DMS79 (cell line): ENCODE results near the gene STK25.

Experiments
- DNase-seq: peaks from one replicate; lab custom pipeline; 2025; lab: John Stamatoyannopoulos, UW

The STK25 gene

DNA sequence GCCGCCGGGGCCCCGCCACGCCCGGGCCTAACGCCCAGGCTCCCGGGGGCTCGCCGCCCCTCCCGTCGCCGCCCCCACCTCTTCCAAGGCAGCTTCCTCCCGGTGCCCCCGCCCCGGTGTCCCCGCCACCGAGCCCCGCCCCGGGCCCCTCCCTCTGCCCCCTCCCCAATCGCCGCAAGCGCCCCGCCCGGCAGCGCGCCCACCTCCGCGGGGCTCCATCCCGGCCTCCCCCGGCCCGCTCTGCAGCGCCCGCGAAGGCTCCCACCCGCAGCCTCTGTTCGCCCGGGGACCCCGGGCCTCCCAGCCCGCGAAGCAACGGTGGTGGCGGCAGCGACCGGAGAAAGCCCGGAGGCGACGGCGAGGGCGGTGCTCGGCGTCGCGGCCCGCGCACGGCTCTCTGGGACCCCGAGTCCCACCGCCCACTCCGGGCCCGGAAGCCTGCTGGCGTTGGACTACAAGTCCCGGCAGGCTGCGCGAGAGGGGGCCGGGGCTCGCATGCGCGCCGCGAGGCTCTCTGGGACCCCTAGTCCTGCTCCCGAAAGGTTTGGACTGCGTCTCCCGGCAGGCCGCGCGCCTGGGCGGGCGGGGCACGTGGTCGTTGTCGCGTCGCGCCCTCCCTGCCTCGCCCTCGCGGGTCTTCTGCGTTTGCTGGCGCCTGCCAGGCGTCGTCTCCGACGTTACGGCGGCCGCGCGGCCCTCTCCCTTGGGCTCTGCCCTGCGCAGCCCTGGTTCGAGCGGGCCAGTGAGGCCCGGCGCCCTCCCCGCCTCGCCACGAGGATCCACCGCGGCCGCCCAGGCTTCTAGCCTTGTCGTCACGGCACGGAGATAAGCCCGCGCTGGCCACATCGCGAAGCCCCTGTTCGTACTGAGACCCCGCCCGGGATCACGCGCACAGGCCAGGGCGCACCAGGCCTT is at the start of gene STK25:
Gene STK25, minus strand, starts transcription at position 345 of the 915 bp plus-strand sequence. CDS start 549 bp downstream, outside the sequence.
- peak; percentile 89 for DNase-seq

DNA sequence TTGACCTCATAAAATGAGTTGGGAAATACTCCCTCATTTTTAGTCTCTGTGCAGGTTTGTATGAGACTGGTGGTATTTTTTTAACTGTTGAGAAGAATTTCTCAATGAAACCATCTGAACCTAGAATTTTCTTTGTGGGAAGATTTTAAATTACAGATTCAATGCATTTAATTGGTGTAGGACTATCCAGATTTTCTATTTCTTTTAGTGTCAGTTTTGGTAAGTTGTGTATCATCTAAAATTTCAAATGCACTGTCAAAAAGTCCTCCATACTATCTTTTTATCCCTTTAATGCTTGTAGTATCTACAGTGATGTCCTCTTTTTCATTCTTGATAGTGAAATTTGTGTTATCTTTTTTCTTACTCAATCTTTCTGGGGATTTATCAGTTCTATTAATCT is 48.4 kb upstream of the STK25 start:
- DNase-seq, result no peak

DNA sequence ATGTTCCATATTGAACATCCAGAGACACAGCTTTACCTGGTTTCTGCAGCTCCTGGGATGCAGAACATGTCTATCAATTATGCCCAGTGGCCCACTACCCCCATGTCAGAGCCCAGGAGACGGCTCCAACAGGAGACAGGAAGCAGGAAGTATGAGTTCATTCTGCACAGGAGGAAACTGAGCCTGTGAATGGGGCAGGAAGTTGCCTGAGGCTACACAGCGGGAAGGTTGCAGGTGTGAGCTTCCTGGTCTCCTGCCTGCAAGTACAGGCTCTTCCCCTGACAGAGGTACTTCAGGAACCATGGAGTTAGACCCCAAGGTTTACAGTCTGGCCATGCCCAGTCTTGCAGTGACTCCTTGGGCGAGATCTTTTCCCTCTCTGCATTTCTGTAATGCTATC is 47.3 kb upstream of the STK25 start:
- DNase-seq, result no peak

DNA sequence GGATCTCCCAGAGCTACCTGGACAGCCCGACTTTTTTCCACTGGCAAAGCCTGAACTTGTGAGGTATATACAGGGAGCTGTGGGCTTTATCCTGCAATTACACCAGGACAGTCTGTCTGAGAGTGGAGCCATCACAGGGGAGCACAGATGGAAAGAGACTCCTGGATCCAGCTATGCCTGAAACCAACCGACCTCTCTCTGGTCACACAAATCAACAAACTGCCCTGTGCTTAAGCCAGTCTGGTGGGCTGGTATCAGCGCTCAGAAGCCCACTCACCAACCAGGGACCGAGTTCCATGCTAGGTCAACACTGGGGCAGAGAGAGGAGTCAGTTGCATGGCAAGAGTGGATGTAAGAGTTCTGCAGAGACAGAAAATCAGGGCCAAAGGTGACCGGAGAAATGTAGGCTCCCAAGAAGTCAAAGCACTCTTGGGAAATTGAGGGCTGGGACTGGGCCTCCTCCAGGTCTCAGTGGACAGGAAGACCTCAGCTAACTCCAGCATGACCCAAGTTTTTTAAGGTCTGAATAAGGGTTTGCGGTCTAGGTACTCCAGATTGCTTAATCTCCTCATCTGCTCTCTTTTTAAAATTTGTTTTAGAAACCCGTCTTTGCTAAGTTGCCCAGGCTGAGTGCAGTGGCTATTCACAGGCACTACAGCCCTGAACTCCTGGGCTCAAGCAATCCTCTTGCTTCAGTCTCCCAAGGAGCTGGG is 46.4 kb upstream of the STK25 start:
- no peak for DNase-seq

DNA sequence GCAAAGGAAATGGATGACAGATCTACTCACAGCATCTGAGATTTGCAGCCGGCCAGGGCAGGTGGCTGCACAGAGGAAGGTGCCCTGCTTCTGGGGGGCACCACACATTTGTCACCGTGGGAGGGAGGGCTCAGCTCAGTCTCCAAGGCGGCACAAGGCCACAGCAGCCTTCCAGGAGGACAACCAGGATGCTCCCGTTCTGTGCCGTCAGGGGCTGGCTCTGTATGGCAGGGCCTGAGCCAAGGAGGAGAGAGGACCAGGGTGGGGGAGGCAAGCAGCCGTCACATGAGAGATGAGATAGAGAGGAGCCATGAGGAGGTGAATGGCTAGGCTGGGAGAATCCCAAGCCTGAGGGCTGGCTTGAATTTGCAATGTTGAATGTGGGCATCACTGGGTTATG is 45.6 kb upstream of the STK25 start:
- no peak for DNase-seq

DNA sequence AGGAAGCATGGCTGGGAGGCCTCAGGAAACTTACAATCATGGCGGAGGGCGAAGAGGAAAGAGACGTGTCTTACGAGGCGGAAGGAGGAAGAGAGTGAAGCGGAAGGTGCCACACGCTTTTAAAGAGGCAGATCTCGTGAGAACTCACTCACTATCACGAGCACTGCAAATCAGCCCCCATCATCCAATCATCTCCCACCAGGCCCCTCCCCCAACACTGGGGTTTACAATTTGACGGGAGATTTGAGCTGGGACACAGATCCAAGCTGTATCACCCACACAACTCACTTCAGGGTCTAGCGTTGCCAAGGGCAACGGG is 45.1 kb upstream of the STK25 start:
- DNase-seq, result no peak

DNA sequence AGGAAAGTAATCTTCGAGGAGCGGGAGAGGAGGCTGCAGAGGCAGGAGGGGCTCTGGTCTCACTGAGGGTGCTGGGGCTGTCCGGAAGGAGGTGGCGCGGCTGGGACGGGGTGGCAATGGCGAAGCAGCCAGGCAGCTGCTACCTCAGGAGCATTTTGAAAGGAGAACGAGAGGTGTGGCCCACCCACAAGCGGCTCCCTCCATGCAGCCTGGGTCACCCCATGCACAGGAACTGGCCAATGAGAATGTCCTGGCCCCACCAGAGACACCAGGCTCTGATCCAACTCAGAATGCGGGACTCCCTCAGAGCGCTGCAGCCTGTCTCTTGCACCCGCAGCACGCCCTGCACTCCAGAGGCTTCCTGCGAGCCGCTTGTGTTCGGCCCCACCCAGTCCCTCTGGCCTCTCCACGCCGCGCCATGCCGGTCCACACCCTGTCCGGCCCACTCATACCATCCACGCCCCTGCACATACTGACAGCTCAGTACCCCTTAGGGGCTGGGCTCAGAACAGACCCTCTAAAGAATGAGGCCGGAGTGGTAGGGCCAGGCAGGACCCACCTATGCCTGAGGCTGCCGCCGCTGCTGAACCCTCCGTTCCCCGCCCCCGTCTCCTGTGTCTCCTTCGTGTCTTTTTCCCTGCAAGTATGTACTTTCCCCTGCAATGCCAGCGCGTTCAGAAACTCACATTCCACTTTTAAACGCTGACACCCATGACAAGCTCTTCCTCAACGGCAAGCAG is 43.8 kb upstream of the STK25 start:
- peak; percentile 24 for DNase-seq

DNA sequence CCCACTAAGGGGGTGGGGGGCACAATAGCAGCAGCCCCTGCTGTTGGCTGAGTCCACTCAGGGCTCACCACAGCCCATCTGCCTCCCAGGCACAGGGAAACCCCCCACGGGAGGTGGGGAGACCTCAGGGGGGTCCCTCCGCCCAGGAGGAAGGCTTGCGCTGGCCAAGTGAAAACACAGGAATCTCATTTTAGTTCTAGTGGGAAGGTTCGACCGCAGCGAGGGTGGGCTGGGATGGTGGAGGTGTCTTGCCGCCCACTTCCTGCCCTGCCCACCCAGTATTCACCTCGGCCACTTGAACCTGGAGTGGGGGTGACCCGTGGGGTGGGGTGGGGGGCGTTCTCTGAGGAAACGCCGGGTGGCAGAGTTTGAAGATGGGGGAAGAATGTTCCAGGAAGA is 43.2 kb upstream of the STK25 start:
- no peak for DNase-seq

DNA sequence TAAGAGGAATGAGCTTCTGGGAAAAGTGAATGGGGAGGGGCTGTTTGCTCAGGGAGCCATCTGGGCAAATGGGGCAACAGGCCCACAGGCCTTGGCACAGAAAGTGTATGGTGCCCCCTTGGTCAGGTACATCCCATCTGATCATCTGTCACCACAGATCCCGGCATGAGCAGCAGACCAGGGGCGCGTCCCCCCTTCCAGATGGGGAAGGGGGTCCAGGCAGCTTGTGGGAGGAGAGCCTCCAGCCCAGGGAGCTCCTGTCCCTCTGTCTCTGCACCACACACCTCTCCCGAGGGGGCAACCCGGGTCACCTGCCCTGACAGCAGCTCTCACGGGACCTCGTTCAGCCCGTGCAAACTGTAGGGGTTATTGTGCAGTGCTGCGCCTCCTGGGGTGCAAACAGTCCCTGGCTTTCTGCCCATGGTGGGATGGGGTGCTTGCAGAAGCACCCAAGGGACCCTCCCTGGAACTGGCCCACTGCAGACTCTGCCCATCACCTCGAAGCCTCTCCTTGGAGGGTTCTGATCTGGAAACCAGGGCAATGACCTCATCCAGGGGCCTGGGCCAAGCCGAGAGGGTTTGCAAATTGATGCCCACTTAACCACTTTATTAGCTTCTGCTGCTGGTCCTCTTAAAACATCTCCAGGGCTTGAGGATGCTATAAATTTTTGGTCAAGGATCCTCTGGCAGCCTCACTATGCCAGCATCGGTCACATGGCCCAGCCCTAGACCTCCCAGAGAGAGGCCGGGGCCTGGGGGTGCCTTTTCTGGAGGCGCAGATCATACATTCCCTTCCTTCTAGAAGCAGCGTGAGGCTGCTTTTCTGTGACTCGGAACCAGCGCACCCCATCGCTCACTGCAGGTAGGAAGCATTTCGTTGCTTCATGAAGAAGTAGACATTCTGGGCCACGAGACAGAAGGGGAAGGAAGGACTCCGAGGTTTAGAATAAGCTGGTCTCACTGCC is 42.5 kb upstream of the STK25 start:
- DNase-seq, result peak; percentile 96

DNA sequence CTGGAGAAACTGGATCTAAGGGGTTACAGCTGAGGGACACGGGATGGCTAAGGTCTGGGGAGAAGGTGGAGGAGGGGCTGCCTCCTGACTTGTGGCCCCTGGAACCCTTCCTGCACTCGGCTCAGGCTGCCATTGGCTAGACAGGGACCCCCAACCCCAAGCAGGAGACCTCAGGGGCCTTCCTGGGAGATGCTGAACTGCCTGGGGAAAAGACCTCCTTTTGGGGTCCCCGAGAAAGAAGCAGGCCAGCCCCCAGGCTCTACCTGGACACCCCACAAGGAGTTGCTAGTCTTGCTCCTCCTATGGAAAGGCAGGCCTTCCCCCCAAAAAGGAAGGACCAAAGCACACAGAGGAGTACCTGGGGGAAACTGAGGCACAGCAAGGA is 40.1 kb upstream of the STK25 start:
- no peak for DNase-seq

DNA sequence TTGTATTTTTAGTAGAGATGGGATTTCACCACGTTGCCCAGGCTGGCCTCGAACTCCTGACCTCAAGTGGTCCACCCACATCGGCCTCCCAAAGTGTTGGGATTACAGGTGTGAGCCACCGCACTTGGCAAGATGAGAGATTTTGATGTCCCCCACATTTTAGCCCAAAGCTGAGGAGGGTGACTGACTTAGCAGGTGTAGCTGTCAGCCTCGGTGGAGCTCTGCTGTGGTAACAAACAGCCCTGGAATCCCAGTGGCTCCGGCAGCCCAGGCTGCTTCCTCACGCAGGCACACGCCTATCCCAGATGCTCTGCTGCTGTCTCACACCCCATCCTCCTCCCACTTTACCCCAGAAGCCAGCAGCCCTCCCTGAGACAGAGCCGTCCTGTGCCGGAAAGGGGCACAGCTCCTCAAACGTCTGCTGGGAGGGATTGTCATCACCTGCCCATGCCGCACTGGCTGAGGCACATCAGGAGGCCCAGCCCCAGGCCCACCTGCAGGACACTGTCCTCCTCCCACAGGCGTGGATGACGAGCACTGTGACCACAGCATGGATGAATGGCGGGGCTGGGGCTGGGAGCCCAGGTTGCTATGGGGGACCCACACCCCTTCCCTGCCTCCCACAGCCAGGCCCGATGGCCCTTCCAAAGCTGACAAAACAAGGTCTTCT is 39.5 kb upstream of the STK25 start:
- no peak for DNase-seq

DNA sequence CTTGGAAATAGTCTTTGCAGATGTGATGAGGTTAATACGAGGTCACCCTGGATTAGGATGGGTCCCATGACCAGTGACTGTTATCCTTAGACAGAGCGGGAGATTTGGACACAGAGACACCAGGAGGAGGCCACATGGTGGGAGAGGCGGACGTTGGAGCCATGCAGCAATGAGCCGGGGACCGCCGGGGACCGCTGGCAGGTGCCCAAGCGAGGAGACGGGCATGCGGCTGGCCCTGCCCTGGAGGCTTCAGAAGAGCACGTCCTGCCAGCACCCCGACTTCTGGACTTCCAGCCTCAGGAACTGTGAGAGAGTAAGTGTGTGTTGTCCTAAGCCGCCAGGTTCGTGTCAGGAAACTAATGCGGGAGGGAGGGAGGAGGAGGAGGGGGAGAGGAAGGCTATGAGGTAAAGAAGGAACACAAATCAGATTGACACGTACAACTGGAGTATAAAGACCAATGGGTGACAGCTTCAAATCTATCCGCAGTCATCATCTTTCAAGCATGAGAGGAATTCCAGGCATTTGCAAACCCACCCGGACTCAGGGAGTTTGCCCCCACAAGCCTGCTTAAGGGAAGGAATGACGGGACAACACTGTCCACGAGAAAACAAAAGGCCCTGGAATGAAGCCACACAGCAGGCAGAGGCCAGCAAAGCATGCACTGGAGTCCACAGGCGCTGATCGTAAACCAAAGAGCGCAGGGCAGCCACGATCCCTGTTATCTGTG is 38.6 kb upstream of the STK25 start:
- DNase-seq, result no peak

DNA sequence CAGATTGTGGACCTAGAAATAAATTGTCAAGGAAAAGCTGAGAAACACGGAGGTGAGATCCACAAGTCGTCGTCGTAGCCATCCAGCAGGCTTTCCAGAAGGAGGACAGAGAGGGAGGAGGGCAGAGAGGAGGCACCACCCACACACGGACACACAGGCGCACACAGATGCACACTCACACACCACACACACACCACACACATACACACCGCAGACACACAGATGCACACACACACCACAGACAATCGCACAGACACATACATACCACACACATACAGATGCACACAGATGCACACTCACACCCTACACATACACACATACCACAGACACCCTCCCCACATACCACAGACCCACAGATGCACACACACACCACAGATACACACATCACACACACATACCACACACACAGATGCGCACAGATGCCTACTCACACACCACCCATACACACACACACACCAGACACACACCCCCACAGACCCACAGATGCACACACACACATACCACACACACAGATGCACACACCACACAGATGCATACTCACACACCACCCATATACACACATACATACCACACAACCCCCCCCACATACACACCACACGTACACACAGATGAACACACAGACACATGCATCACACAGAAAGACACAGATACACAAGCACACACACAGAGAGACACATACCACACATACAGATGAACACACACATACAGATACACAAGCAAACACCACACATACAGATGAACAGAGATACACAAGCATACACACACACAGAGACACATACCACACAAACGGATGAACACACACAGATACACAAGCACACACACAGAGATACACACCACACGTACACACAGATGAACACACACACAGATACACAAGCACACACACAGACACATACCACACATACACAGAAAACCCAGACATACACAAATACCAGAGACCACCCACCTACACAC is 37.4 kb upstream of the STK25 start:
- DNase-seq, result no peak

DNA sequence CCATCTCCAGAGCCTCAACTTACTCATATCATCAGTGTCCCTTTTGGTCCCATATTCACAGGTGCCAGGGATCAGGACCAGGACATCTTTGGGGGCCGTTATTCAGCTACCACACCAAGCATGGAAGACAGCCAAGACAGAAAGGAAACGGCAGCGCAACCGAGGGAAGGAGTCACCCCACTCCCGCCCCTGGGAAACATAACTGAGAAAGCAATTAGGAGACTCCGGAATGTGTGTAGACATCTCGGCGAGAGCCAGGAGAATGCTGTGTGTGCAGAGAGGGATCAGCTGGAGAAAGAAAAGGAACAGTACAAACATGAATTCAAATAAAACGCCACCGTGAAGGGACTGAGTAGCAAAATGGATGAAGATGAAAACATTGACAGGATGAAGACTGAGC is 36.7 kb upstream of the STK25 start:
- DNase-seq, result no peak

DNA sequence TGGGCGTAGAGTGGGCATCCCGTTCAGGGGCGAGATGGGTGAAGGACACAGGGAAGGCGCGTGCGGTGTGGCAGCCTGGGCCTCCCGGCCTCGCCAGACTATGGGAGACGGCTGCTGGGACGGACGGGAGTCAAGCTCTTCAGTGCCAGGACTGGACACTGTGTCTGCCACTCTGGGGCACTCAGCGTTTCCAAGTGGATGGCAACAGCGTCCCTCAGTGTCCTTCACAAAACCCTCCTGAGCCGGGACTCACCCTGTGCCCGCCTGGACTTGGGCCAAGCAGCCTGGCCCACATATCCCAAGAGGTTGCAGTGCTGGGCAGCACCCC is 33.9 kb upstream of the STK25 start:
- DNase-seq, result no peak

DNA sequence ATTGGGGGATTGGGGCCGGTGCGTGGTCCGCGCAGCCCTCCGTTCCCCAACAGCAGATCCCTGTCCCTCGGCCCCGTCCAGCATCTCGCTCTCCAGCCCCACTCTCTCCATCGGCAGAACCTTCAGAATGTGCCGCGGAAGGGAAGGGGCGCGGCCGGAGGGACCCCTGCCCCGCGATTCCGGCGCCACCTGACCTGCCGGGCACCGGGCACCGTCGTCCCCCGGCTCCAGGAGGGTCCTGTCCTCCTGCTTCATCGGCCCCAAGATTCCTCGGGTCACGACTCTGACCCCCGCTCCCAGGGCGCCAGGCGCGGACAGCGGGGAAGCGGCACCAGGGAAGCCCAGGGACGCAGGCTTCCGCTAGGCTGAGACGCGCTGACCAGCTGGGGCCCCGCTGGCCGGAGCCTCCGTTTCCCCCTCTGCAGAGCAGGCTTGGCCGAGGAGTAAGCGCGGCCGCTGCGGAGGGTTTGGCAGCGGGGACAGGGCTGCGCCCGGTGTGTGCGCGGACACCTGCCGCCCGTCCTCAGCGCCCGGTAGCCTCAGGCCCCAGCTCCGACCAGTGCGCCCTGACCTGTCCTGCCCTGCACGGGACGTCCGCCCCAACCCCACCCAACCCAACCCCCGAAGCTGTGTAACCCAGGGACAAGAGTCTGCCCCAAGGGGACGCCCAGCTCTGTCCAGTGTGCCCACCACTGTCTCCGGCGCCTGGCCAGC is 33.3 kb upstream of the STK25 start:
- no peak for DNase-seq

DNA sequence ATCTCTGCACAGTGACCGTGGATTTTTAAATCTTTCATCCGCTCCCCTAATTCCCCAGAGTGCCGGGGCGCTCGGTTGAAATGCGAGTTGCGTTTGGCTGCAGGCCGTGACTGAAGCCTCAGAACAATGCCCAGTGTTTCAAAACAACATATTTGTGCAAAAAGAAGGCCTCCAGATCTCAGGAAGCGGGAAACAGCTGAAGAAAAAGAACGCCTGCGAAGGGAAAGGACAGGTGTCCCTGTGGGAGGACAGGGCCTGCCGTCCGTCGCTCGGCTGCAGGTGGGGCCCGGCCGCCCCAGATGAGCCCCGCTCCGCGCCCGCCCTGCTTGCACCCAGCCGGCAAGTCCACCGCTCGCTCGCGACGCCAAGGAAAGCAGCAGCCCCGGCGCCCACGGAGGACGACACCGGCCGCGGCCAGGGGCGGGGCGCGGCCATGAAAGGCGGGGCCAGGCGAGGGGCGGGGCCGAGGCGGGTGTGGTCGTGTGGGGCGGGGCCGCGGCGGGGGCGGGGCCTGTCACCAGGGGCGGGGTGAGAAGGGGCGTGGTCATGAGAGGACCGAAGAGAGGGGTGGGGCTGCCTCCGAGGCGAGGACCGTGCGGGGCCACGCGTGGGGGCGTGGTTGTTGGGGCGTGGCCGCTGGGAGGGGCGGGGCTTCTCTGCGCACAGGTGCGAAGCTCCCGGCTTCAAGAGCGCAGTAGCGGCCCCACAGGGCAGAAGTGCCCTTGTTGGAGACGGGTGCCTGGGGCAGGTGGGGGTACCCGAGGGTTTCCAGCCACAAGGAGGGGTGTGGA is 32.6 kb upstream of the STK25 start:
- no peak for DNase-seq

DNA sequence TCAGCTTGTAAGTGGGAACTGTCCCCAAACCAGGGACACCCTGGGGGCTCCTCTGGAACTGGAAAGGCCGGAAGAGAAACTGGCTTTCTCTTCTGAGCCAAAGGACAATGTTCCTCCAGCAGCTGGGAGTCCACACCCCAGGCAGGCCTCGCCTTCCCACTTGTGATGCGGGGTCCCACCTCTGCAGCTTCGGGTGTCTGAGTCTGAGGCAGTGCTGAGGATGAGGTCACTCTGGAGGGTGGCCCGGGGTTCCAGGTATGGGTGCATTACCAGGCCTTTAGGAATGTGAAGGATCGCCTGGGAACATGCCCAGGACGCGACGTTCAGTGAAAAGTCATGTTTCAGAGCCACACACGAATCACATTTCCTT is 32.0 kb upstream of the STK25 start:
- no peak for DNase-seq
